Measurements from ENCODE around the gene SULT1A2.

DNA sequence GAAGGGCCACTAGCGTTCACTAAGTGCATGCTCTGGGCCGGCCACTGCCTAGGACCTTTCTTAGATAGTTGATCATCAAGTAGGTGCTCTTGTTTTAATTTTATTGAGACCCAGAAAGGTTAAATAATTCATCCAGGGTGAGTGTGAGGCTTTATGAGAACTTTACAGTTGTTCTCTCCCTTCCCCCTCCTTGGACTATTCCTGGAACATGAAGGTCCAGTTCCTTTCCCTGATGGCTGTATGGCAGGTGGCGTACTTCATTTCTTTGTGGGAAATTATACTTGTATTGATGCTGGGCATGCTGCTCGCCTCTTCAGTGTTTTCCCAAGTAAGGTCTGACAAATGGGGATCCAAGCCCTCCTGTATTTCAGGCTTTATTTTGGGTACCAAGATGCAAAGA lies 34.7 kb downstream of the SULT1A2 start:
- TF ChIP-seq TEAD4 (IDR thresholded peaks at IDR 0.05): no peak
- TF ChIP-seq MAX (IDR thresholded peaks at IDR 0.05): no peak
- TF ChIP-seq TAF1 (IDR thresholded peaks at IDR 0.05; ENCODE audit: low read depth): no peak
- no peak for TF ChIP-seq YY1 (IDR thresholded peaks at IDR 0.05; ENCODE audit: low read depth)
- TF ChIP-seq FOXM1 (IDR thresholded peaks at IDR 0.05; ENCODE audit: borderline replicate concordance, low read depth): no peak

Data from Ishikawa (cell line).